Measurements from ENCODE around the gene PRAME.
"Not testable (repeated sequence)": the region's sequence is repeated elsewhere in the genome, so short reads cannot be mapped to it uniquely, and the experiment has no call there.

Gene PRAME

DNA sequence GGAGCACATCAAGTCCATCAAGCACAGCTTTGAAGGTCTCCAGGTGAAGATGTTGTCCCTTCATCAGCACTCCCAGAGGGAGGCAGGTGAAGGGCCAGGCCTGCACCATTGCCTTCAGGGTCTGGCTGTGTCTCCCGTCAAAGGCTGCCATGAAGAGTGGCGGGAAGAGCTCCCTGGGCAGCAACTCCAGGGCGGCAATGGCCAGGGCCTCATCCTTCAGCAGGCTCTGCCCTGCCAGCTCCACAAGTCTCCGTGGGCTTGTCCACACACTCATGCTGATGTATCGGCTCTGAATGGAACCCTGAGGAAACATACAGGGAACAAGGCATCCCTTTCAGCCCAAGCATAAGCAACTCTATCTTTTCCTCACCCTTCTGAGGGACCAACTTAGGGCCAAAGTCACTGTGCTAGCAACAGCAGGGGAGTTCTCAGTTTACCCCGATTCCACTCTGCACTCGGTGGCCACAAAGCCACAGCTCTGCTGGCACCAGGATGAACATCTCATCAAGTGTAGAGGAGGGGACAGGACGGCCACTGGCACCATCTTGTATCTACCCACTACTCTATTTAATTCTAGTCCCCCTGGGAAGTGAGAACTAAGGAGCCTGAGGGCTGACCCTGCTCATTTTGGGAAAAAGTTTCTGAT, 8.2 kb downstream of the PRAME start:
- DNase-seq (ENCODE audit: low read depth in 2 of 3, low spot score in 1 of 3): no peak

DNA sequence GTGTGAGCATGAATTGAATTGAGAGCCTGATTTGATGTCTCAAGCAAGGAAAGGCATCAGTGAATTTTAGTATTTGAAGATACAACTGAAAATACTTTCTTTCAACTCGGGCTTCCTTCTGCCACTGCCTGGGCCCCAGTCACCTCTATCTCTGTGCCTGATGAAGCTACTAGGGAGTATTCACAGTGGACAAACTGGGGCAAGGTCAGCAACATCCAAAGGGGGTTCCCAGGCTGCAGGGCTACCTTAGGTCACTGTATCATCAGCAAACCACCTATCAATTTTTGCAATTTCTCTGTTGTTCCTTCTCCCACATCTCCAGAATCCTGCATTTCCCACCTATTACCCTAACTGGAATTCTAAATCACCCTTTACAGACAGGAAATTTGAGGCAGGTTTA, 10.2 kb downstream of the PRAME start:
- DNase-seq (ENCODE audit: low read depth in 2 of 3, low spot score in 1 of 3): no peak

DNA sequence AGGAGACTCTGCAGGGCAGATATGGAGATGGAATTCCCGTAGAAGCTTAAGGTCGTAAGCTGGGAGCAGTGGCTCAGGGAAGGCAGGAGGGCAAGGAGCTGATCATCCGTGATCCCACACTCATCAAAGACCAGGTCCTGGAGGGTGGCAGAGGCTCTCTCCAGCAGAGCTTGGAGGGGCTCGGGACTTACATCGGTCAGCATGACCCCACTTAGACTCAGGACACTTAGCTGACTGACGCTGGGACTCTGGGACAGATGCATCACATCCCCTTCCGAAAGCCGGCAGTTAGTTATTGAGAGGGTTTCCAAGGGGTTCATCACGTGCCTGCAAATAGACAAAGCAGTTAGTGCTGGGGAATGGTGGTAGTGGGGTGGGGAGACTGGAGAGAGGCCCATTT, 10.7 kb downstream of the PRAME start:
- DNase-seq (ENCODE audit: low read depth in 2 of 3, low spot score in 1 of 3): no peak

DNA sequence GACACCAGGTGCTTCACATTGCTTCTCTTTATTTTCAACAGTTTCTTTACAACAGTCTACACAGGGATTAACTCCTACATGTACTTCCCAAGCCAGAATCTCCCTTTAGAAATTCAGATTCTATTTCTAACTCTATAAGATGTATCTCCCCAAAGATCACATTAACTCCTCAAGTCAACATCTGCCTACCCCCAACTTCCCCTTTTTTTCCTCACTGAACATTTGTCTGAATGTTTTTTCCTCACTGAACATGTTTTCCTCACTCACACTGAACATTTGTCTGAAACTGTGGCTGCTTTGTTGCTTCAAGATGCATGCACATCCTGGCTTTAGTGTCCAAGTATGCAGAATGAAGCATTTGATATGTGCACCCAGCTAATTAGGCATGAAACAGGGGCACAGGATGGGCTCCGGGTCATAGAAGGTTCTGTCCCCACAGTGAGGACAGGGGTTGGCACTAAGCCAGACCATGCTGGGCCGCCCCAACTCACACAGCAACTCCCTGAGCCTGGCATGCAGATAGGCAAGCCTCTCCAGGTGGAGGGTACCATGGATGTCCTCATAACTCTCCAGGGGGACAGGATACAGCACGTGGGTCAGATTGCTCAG, 11.3 kb downstream of the PRAME start:
- no peak for DNase-seq (ENCODE audit: low read depth in 2 of 3, low spot score in 1 of 3)

GRCh38 chr22:22547226-22547625, 11.8 kb downstream of the PRAME start:
- DNase-seq (ENCODE audit: low read depth in 2 of 3, low spot score in 1 of 3): no peak

- DNase-seq (ENCODE audit: low read depth in 2 of 3, low spot score in 1 of 3): no peak
Observed at GRCh38 chr22:22546490-22546889, 12.6 kb downstream of the PRAME start.

GRCh38 chr22:22545084-22545483, 14.0 kb downstream of the PRAME start:
- DNase-seq (ENCODE audit: low read depth in 2 of 3, low spot score in 1 of 3): no peak

- DNase-seq (ENCODE audit: low read depth in 2 of 3, low spot score in 1 of 3): no peak
Observed at GRCh38 chr22:22538226-22538989, 20.7 kb downstream of the PRAME start.

- DNase-seq (ENCODE audit: low read depth in 2 of 3, low spot score in 1 of 3): no peak
Observed at GRCh38 chr22:22536916-22537315, 22.1 kb downstream of the PRAME start.

DNA sequence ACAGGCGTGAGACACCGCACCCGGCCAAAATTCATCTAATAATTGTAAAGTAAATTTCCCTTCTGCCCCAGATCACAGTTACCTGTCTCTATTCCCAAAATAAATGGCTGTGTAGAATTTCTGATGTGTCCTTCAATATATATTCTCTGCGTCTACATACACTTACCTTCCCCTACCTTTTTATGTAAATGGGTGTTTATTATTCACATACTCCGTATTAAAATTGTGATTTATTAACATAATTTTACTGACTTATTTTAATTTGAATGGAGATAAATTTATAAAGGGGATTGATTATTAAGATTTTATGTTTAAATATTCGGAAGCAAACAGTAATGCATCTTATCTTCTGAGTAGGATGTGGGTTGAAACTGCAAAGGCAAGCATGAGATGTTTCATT, 22.6 kb downstream of the PRAME start:
- DNase-seq (ENCODE audit: low read depth in 2 of 3, low spot score in 1 of 3): no peak

DNA sequence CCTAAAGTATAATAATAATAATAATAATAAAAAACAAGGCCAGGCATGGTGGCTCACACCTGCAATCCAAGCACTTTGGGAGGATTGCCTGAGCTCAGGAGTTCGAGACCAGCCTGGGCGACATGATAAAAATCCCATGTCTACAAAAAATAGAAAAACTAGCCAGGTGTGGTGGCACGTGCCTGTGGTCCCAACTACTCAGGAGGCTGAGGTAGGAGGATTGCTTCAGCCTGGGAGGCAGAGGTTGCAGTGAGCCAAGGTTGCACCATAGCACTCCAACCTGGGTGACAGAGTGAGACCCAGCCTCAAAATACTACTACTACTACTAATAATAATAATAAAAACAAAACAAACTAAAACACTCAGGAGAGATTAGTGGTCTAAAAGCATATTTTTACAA, 23.4 kb downstream of the PRAME start:
- DNase-seq (ENCODE audit: low read depth in 2 of 3, low spot score in 1 of 3): no peak

GRCh38 chr22:22534604-22535415, 24.3 kb downstream of the PRAME start:
- no peak for DNase-seq (ENCODE audit: low read depth in 2 of 3, low spot score in 1 of 3)

- DNase-seq (ENCODE audit: low read depth in 2 of 3, low spot score in 1 of 3): no peak
Observed at GRCh38 chr22:22533863-22534262, 25.2 kb downstream of the PRAME start.

- no peak for DNase-seq (ENCODE audit: low read depth in 2 of 3, low spot score in 1 of 3)
Observed at GRCh38 chr22:22533417-22533816, 25.6 kb downstream of the PRAME start.

- DNase-seq (ENCODE audit: low read depth in 2 of 3, low spot score in 1 of 3): not testable (repeated sequence)
Observed at GRCh38 chr22:22532547-22533071, 26.5 kb downstream of the PRAME start.

- no peak for DNase-seq (ENCODE audit: low read depth in 2 of 3, low spot score in 1 of 3)
Observed at GRCh38 chr22:22531770-22532546, 27.1 kb downstream of the PRAME start.

GRCh38 chr22:22528780-22529179, 30.3 kb downstream of the PRAME start:
- no peak for DNase-seq (ENCODE audit: low read depth in 2 of 3, low spot score in 1 of 3)

DNA sequence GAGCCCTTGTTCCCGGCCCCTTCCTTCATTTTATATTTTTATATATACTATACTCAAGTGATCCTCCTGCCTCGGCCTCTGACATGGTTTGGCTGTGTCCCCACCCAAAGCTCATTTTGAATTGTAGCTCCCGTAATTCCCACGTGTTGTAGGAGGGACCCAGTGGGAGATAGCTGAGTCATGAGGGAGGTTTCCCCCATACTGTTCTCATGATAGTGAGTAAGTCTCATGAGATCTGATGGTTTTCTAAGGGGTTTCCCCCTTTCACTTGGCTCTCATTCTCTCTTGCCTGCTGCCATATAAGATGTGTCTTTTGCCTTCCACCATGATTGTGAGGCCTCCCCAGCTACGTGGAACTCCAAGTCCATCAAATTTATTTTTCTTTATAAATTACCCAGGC, 31.8 kb downstream of the PRAME start:
- DNase-seq (ENCODE audit: low read depth in 2 of 3, low spot score in 1 of 3): no peak

GRCh38 chr22:22526125-22526912, 32.7 kb downstream of the PRAME start:
- DNase-seq (ENCODE audit: low read depth in 2 of 3, low spot score in 1 of 3): no peak

DNA sequence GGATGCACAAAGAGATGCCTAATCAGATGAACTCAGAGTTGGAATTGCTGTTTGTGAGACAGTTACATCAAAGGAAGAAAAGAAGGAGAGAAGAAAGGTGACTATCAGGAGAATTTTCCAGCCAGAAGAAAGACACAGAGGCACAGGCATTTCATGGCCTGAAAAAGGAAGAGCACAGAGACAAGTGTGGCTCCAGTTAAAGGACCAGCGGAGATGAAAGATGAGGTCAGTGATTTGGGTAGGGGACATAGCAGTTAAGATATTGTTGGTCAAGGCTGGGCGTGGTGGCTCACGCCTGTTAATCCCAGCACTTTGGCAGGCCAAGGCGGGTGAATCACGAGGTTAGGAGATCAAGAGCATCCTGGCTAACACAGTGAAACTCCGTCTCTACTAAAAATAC, 35.6 kb downstream of the PRAME start:
- DNase-seq (ENCODE audit: low read depth in 2 of 3, low spot score in 1 of 3): no peak
